PFSK-1 (cell line): ENCODE measurements around the gene VSTM4.

Experiments used
- FOXP2 ChIP-seq: optimal IDR thresholded peaks from 2 replicates; pipeline ENCODE3; 2011; ENCODE audit warnings: borderline replicate concordance, control low read depth, inconsistent platforms; ENCODE audit not compliant: insufficient read depth; ENCODE audit errors: extremely low read length, extremely low read depth
- POLR2AphosphoS5 ChIP-seq: IDR thresholded peaks from 2 replicates; pipeline ENCODE4 v1.6.1; 2012; ENCODE audit warnings: low read depth, mild to moderate bottlenecking, control low read depth, low read length, moderate library complexity
- REST ChIP-seq, 2 experiments: IDR thresholded peaks; 2 replicates each; pipeline versions ENCODE4 v1.6.1 to v1.8.0; 2011 to 2012; ENCODE audit warnings: low read depth in 2 of 2, low read length in 2 of 2, control low read depth in 1 of 2, inconsistent platforms in 1 of 2, mild to moderate bottlenecking in 1 of 2, moderate library complexity in 1 of 2; ENCODE audit not compliant: insufficient read depth in 1 of 2
- SIN3A ChIP-seq: IDR thresholded peaks from 2 replicates; pipeline ENCODE4 v1.6.1; 2012; ENCODE audit warnings: mild to moderate bottlenecking, low read length, moderate library complexity, borderline replicate concordance; ENCODE audit not compliant: insufficient read depth
- TAF1 ChIP-seq: IDR thresholded peaks from 2 replicates; pipeline ENCODE4 v1.6.1; 2012; ENCODE audit warnings: low read length, control low read depth, borderline replicate concordance; ENCODE audit not compliant: insufficient read depth

Gene VSTM4

GRCh38 chr10:49024484-49024883 lies 90.8 kb downstream of the VSTM4 start:
- TF ChIP-seq REST (IDR thresholded peaks at IDR 0.05; ENCODE audit: insufficient read depth in 1 of 2, low read depth in 2 of 2, low read length in 2 of 2) (no peak), SIN3A (no peak), POLR2AphosphoS5 (no peak), TAF1 (no peak), FOXP2 (no peak)

- TF ChIP-seq SIN3A = no peak
- TF ChIP-seq REST (IDR thresholded peaks at IDR 0.05; ENCODE audit: insufficient read depth in 1 of 2, low read depth in 2 of 2, low read length in 2 of 2) = no peak
- TF ChIP-seq FOXP2 = no peak
- TF ChIP-seq POLR2AphosphoS5 = no peak
- no peak for TF ChIP-seq TAF1
Measured at GRCh38 chr10:49023752-49024151, 91.6 kb downstream of the VSTM4 start.

- TF ChIP-seq SIN3A = no peak
- no peak for TF ChIP-seq REST (IDR thresholded peaks at IDR 0.05; ENCODE audit: insufficient read depth in 1 of 2, low read depth in 2 of 2, low read length in 2 of 2)
- TF ChIP-seq TAF1 = no peak
- no peak for TF ChIP-seq FOXP2
- no peak for TF ChIP-seq POLR2AphosphoS5
Measured at GRCh38 chr10:49023071-49023470, 92.3 kb downstream of the VSTM4 start.

GRCh38 chr10:49021685-49022084 lies 93.6 kb downstream of the VSTM4 start:
- TF ChIP-seq TAF1 (no peak), FOXP2 (no peak), SIN3A (no peak), POLR2AphosphoS5 (no peak), REST (IDR thresholded peaks at IDR 0.05; ENCODE audit: insufficient read depth in 1 of 2, low read depth in 2 of 2, low read length in 2 of 2) (no peak)

- no peak for TF ChIP-seq FOXP2
- no peak for TF ChIP-seq POLR2AphosphoS5
- TF ChIP-seq TAF1 = no peak
- no peak for TF ChIP-seq REST (IDR thresholded peaks at IDR 0.05; ENCODE audit: insufficient read depth in 1 of 2, low read depth in 2 of 2, low read length in 2 of 2)
- no peak for TF ChIP-seq SIN3A
Measured at GRCh38 chr10:49015700-49016099, 99.6 kb downstream of the VSTM4 start.
